Measurements from ENCODE around the gene ITPR2. TPM values are rescaled to one million over a fixed set of nuclear protein-coding genes. Genes with fewer than 3 reads are reported as not detected.
"Not testable (repeated sequence)": the region's sequence is repeated elsewhere in the genome, so short reads cannot be mapped to it uniquely, and the experiment has no call there.

ITPR2 gene
- polyA plus RNA-seq, 1 of the 3 experiments (the other 2 are of a cell fraction): 2.3 TPM

DNA sequence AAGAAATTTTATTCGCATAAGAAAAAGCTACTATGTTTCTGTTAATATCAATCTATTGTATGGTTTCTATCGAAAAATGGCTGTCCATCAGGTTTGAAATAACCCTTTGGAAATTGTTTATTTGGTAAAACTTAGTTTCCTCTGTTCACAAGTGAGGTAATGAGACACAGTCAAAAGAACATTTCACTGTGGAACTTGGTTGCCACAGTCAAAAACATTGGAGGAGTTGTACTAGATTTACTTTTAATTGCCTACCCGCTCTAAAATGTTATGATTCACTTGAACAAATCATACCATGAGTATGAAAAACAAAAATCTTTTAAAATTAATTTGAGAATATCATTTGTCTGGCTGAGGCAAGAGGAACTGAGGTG, 46.5 kb downstream of the ITPR2 start:
- ChIA-PET POLR2A (interaction anchor here (0.8 kb wide), 1 partner anchor 9 kb away, joined by 3 read pairs; no protein-coding TSS in a partner anchor), CTCF (interaction anchor here (0.7 to 1.3 kb wide), 2 partner anchors 14 to 17 kb away, joined by 3 to 4 read pairs; no protein-coding TSS in a partner anchor)
- Histone ChIP-seq H3K4me2 (peak overlapping the region; percentile 53; the same call in 1 of the 2 replicates), H3K9ac (peak overlapping the region; percentile 12; the same call in 1 of the 2 replicates), H3F3A (replicated peaks; ENCODE audit: insufficient read depth) (peaks cover 29% of the 10 kb centered on the region), H3K4me1 (ENCODE audit: control insufficient read depth in 1 of 2, insufficient read depth in 2 of 2, low read depth in 1 of 2, low read length in 1 of 2) (peaks cover 15 to 24% of the 10 kb centered on the region in 2 experiments), H4K20me1 (ENCODE audit: insufficient read depth) (no peaks in the 10 kb centered on the region), H3K79me2 (ENCODE audit: insufficient read depth) (no peaks in the 10 kb centered on the region), H3K4me3 (ENCODE audit: low read depth in 2 of 2, low read length in 1 of 2) (peak overlapping the region in 1 of 2 experiments; percentile 10; a peak in 1 of 4 replicates), H2AFZ (ENCODE audit: low read depth) (peak overlapping the region; percentile 0; the same call in 1 of the 2 replicates), H3K27ac (ENCODE audit: low read depth in 2 of 2, low read length in 1 of 2) (peak overlapping the region; percentile 86 to 93), H3K27me3 (ENCODE audit: insufficient read depth) (no peaks in the 10 kb centered on the region), H3K36me3 (replicated peaks in 1 of 2; ENCODE audit: control insufficient read depth in 1 of 2, insufficient read depth in 2 of 2, low read length in 1 of 2) (peaks cover 0 to 1% of the 10 kb centered on the region in 2 experiments), H3K9me2 (no peaks in the 10 kb centered on the region), H3K9me3 (no peaks in the 10 kb centered on the region)
- WGBS (ENCODE audit: low lambda C conversion rate): 92% methylated on average over 3 of the region's 3 CpGs
- no peak for TF ChIP-seq SMC3 (IDR thresholded peaks at IDR 0.05; ENCODE audit: low read depth, low read length)
- TF ChIP-seq CTCF (IDR thresholded peaks at IDR 0.05): no peak
- TF ChIP-seq RXRA (IDR thresholded peaks at IDR 0.05; ENCODE audit: borderline replicate concordance, low read depth): no peak
- no peak for TF ChIP-seq REST (IDR thresholded peaks at IDR 0.05; ENCODE audit: low read depth, low read length)
- TF ChIP-seq FOXM1 (IDR thresholded peaks at IDR 0.05; ENCODE audit: low read depth): no peak
- TF ChIP-seq FOSL2 (IDR thresholded peaks at IDR 0.05; ENCODE audit: borderline replicate concordance, low read depth): no peak
- TF ChIP-seq, protein P1, sequence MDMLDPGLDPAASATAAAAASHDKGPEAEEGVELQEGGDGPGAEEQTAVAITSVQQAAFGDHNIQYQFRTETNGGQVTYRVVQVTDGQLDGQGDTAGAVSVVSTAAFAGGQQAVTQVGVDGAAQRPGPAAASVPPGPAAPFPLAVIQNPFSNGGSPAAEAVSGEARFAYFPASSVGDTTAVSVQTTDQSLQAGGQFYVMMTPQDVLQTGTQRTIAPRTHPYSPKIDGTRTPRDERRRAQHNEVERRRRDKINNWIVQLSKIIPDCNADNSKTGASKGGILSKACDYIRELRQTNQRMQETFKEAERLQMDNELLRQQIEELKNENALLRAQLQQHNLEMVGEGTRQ (IDR thresholded peaks at IDR 0.05; ENCODE audit: borderline replicate concordance, low read depth, low read length): no peak
- TF ChIP-seq YY1 (IDR thresholded peaks at IDR 0.05; ENCODE audit: low read depth): no peak
- TF ChIP-seq JUND (IDR thresholded peaks at IDR 0.05): no peak
- no peak for TF ChIP-seq GABPA (IDR thresholded peaks at IDR 0.05; ENCODE audit: low read depth)
- no peak for TF ChIP-seq TAF1 (IDR thresholded peaks at IDR 0.05; ENCODE audit: borderline replicate concordance, low read depth, low read length)
- TF ChIP-seq SIN3A (IDR thresholded peaks at IDR 0.05; ENCODE audit: borderline replicate concordance, low read depth, low read length): no peak
- TF ChIP-seq, protein P2, sequence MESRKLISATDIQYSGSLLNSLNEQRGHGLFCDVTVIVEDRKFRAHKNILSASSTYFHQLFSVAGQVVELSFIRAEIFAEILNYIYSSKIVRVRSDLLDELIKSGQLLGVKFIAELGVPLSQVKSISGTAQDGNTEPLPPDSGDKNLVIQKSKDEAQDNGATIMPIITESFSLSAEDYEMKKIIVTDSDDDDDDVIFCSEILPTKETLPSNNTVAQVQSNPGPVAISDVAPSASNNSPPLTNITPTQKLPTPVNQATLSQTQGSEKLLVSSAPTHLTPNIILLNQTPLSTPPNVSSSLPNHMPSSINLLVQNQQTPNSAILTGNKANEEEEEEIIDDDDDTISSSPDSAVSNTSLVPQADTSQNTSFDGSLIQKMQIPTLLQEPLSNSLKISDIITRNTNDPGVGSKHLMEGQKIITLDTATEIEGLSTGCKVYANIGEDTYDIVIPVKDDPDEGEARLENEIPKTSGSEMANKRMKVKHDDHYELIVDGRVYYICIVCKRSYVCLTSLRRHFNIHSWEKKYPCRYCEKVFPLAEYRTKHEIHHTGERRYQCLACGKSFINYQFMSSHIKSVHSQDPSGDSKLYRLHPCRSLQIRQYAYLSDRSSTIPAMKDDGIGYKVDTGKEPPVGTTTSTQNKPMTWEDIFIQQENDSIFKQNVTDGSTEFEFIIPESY (IDR thresholded peaks at IDR 0.05; ENCODE audit: borderline replicate concordance, low read depth): no peak
- no peak for TF ChIP-seq TCF12 (IDR thresholded peaks at IDR 0.05)
- TF ChIP-seq POLR2AphosphoS5 (IDR thresholded peaks at IDR 0.05; ENCODE audit: low read depth, low read length): no peak
- TF ChIP-seq EZH2phosphoT487 (IDR thresholded peaks at IDR 0.05; ENCODE audit: borderline replicate concordance, low read depth): no peak
- no peak for TF ChIP-seq RFX5 (IDR thresholded peaks at IDR 0.05; ENCODE audit: low read length)
- TF ChIP-seq, protein P3, sequence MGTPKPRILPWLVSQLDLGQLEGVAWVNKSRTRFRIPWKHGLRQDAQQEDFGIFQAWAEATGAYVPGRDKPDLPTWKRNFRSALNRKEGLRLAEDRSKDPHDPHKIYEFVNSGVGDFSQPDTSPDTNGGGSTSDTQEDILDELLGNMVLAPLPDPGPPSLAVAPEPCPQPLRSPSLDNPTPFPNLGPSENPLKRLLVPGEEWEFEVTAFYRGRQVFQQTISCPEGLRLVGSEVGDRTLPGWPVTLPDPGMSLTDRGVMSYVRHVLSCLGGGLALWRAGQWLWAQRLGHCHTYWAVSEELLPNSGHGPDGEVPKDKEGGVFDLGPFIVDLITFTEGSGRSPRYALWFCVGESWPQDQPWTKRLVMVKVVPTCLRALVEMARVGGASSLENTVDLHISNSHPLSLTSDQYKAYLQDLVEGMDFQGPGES (IDR thresholded peaks at IDR 0.05; ENCODE audit: low read depth, low read length): no peak
- DNase-seq: no peak

- Histone ChIP-seq H3K4me1 (ENCODE audit: control insufficient read depth in 1 of 2, insufficient read depth in 2 of 2, low read depth in 1 of 2, low read length in 1 of 2) (peaks cover 11 to 12% of the 10 kb centered on the region in 2 experiments), H3F3A (replicated peaks; ENCODE audit: insufficient read depth) (peaks cover 18% of the 10 kb centered on the region)
- H3K27ac ChIP-seq (ENCODE audit: low read depth in 2 of 2, low read length in 1 of 2); H2AFZ ChIP-seq (ENCODE audit: low read depth); H3K4me3 ChIP-seq (ENCODE audit: low read depth in 2 of 2, low read length in 1 of 2); H4K20me1 ChIP-seq (ENCODE audit: insufficient read depth); H3K9me3 ChIP-seq; H3K36me3 ChIP-seq (replicated peaks in 1 of 2; ENCODE audit: control insufficient read depth in 1 of 2, insufficient read depth in 2 of 2, low read length in 1 of 2); H3K79me2 ChIP-seq (ENCODE audit: insufficient read depth); H3K9ac ChIP-seq; H3K27me3 ChIP-seq (ENCODE audit: insufficient read depth); DNase-seq; POLR2A ChIA-PET; H3K9me2 ChIP-seq; H3K4me2 ChIP-seq: not testable (repeated sequence)
- 74% methylated on average over 3 of the region's 3 CpGs for WGBS (ENCODE audit: low lambda C conversion rate)
- CTCF ChIA-PET: interaction anchor here (1.5 kb wide), 1 partner anchor 13 kb away, joined by 4 read pairs; no protein-coding TSS in a partner anchor
Measured at GRCh38 chr12:26783816-26784379, 49.1 kb downstream of the ITPR2 start.
